Spleen (tissue), 7 donors: ENCODE data around the gene CEP131.

Source experiments
- CTCF ChIP-seq, 11 experiments: fragments of 200-600 bp in 7 of 11; fragments of 450-650 bp in 4 of 11; sonication (generic) in 4 of 11; IDR thresholded peaks in 8 of 11; conservative IDR thresholded peaks in 3 of 11; 1 replicate in 7 of 11; 2 replicates in 4 of 11; pipeline versions ENCODE4 v1.4.0 to v1.8.0; 2016 to 2021; ENCODE audit warnings: antibody characterized with exemption in 11 of 11, inconsistent platforms in 4 of 11, mild to moderate bottlenecking in 1 of 11
- POLR2A ChIP-seq, 3 donors: fragments of 450-650 bp; IDR thresholded peaks; one replicate each; pipeline ENCODE4 v1.5.1; 2017; ENCODE audit warnings: antibody characterized with exemption in 3 of 3, mild to moderate bottlenecking in 1 of 3
- donor health status: DM: no; HTN: no; CAD: no; lungs with moderate emphysema.
- donor health status: DM: no; HTN: no; CAD: no.
- donor health status: DM: no; HTN: no; CAD: no.

GRCh38 chr17:81234506-81234855, 11.7 kb upstream of the CEP131 start:
- TF ChIP-seq CTCF (IDR thresholded peaks at IDR 0.05 in 8 of 11, conservative IDR thresholded peaks at IDR 0.05 in 3 of 11) (no peak), POLR2A (IDR thresholded peaks at IDR 0.05) (no peak)
